ENCODE data around the gene TIMP2.

GRCh38 chr17:78854508-78854907 lies 70.7 kb downstream of the TIMP2 start:
- TF ChIP-seq POLR2AphosphoS5 (IDR thresholded peaks at IDR 0.05; ENCODE audit: low read depth, low read length) (no peak), REST (IDR thresholded peaks at IDR 0.05; ENCODE audit: low read depth) (no peak), EZH2phosphoT487 (IDR thresholded peaks at IDR 0.05; ENCODE audit: borderline replicate concordance) (no peak), EZH2 (IDR thresholded peaks at IDR 0.05) (no peak), MAX (IDR thresholded peaks at IDR 0.05) (no peak), POLR2A (IDR thresholded peaks at IDR 0.05; ENCODE audit: borderline replicate concordance, extremely low read depth, insufficient read depth, insufficient read length) (no peak), CTCF (IDR thresholded peaks at IDR 0.05 in 2 of 3, conservative IDR thresholded peaks at IDR 0.05 in 1 of 3; ENCODE audit: borderline replicate concordance in 1 of 3, insufficient read depth in 1 of 3, low read depth in 2 of 3, low read length in 2 of 3) (no peak), ZNF274 (IDR thresholded peaks at IDR 0.05; ENCODE audit: low read depth, low read length) (no peak), SIN3A (IDR thresholded peaks at IDR 0.05; ENCODE audit: low read depth) (no peak), ZFX (IDR thresholded peaks at IDR 0.05) (no peak)

All from HCT116 (cell line).